ENCODE results near the gene EARS2. TPM values are rescaled to one million over a fixed set of nuclear protein-coding genes. Genes with fewer than 3 reads are reported as not detected.

EARS2 gene
- total RNA-seq, 2 donors from 2014 or later: 15.3 to 18.1 TPM

DNA sequence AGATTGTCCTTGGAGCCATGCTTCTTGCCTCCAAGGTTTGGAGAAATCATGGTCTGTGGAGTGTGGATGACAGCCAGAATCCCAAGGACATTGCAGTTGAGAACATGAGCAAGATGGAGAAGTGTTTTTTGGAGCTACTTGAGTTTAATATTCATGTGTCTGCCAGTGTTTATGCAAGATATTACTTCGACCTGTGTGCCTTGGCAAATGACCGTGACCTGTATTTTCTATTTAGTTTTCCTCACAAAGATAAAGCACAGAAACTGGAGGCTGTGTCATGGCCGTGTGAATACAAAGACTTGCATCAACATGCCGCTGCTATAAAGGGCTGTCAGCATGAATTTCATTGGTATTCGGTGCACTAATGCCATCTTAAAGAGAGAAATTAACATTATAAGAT, 55.9 kb downstream of the EARS2 start:
- no peak overlapping the region for H3K4me3 ChIP-seq
- H3K27ac ChIP-seq: no peak overlapping the region
- peaks cover 0 to 77% of the 10 kb centered on the region in 2 donors for H3K4me1 ChIP-seq
- H3K36me3 ChIP-seq: no peaks in the 10 kb centered on the region
- no peak for DNase-seq (ENCODE audit: low spot score)
- no peaks in the 10 kb centered on the region for H3K27me3 ChIP-seq
- H3K9me3 ChIP-seq: no peaks in the 10 kb centered on the region
- TF ChIP-seq, protein P1, sequence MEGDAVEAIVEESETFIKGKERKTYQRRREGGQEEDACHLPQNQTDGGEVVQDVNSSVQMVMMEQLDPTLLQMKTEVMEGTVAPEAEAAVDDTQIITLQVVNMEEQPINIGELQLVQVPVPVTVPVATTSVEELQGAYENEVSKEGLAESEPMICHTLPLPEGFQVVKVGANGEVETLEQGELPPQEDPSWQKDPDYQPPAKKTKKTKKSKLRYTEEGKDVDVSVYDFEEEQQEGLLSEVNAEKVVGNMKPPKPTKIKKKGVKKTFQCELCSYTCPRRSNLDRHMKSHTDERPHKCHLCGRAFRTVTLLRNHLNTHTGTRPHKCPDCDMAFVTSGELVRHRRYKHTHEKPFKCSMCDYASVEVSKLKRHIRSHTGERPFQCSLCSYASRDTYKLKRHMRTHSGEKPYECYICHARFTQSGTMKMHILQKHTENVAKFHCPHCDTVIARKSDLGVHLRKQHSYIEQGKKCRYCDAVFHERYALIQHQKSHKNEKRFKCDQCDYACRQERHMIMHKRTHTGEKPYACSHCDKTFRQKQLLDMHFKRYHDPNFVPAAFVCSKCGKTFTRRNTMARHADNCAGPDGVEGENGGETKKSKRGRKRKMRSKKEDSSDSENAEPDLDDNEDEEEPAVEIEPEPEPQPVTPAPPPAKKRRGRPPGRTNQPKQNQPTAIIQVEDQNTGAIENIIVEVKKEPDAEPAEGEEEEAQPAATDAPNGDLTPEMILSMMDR (IDR thresholded peaks at IDR 0.05): no peak

DNA sequence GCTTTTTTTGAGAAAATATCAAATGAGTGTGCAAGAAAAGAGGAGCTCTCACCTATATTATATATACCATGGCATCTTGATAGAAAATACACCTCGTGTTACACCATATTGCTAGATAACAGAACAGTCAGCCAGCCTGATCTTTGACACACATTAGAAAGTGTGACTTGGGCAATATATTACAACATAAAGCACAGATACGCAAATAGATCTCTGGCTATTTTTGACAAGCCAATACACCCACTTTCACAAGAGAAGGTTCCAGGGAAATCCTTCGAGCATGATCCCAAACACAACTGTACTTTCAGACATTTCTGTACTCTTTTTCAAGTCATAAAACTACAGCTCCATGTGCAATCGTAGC, 56.3 kb downstream of the EARS2 start:
- TF ChIP-seq, protein P1 (IDR thresholded peaks at IDR 0.05): no peak

DNA sequence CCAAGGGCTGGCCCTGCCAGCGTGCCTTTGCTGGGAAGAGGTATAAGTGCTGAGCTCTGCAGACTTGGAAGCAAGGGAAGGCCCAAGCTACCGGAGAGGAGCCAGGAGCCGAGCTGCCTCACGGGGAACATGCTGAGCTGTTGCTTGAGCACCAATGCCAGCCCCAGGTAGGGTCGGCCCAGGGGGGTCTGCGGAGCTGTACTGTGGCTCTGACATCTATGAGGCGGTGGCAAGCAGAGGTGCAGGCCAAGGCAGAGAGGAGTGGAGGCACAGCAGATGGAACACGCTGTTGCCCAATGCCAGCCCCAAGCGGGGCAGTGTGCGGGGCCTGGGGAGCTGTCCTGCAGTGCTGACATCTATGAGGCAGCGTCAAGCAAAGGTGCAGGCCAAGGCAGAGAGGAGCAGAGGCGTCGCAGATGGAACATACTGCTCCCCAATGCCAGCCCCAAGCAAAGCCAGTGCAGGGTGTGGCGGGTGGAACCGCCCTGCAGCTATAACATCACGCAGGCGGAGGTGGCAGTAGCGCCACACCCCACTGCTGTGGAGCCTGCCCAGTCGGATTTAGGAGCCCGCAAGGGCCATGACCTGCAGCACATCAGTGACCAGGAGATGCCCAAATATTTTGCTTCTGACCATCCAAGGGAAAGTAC, 56.8 kb downstream of the EARS2 start:
- TF ChIP-seq, protein P1 (IDR thresholded peaks at IDR 0.05): no peak
- H3K27ac ChIP-seq: no peak overlapping the region
- H3K4me3 ChIP-seq: no peak overlapping the region
- no peak for DNase-seq (ENCODE audit: low spot score)
- no peaks in the 10 kb centered on the region for H3K9me3 ChIP-seq
- no peaks in the 10 kb centered on the region for H3K27me3 ChIP-seq
- peaks cover 0 to 69% of the 10 kb centered on the region in 2 donors for H3K4me1 ChIP-seq
- peaks cover 5% of the 10 kb centered on the region for H3K36me3 ChIP-seq

More for the DNA sequence above, 56.3 kb downstream of the EARS2 start:
- Histone ChIP-seq H3K4me1 (peaks cover 0 to 74% of the 10 kb centered on the region in 2 donors), H3K36me3 (peaks cover under 1% of the 10 kb centered on the region), H3K4me3 (no peak overlapping the region), H3K27ac (no peak overlapping the region), H3K9me3 (no peaks in the 10 kb centered on the region), H3K27me3 (no peaks in the 10 kb centered on the region)
- DNase-seq (ENCODE audit: low spot score): no peak

DNA sequence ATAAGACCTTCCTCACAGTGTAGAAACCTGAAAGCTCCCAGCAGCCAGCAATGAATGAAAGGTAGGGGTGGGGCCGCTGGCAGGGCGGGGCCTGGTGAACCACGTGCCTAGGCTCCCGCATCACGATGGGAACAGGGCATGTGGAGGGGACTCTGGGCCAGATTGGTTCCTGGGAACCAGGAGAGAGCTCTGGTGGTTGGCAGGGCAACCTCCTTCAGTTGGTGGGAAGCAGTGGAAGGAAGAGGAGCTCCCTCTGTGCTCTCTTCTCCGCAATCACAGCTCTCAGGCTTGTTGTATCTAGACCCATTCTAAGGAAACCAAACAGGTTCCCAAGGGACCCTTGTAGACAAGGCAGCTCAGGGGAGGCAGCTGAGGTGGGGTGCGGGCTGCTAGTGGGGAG, 57.3 kb downstream of the EARS2 start:
- no peaks in the 10 kb centered on the region for H3K9me3 ChIP-seq
- no peak for DNase-seq (ENCODE audit: low spot score)
- no peaks in the 10 kb centered on the region for H3K27me3 ChIP-seq
- no peak overlapping the region for H3K27ac ChIP-seq
- no peak overlapping the region for H3K4me3 ChIP-seq
- peaks cover 11% of the 10 kb centered on the region for H3K36me3 ChIP-seq
- TF ChIP-seq, protein P1 (IDR thresholded peaks at IDR 0.05): no peak
- peaks cover 0 to 64% of the 10 kb centered on the region in 2 donors for H3K4me1 ChIP-seq

DNA sequence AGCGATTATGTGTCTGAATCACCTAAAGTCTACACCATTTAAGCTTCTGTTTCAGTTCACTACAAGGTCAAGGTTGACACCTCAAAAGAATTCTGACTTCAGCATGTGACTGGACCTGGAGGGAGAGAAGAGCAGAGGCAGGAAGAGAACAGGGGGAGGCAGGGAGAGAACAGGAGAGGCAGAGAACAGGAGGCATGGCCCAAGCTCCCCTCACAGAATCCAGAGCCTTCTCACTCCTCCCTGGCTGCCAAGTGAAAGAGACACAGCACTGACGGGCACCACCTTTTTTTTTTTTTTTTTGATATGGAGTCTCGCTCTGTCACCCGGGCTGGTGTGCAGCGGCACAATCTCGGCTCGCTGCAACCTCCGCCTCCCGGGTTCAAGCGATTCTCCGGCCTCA, 58.3 kb downstream of the EARS2 start:
- no peaks in the 10 kb centered on the region for H3K27me3 ChIP-seq
- H3K4me3 ChIP-seq: no peak overlapping the region
- DNase-seq (ENCODE audit: low spot score): no peak
- H3K36me3 ChIP-seq: peaks cover 20% of the 10 kb centered on the region
- TF ChIP-seq, protein P1 (IDR thresholded peaks at IDR 0.05): no peak
- no peaks in the 10 kb centered on the region for H3K9me3 ChIP-seq
- peak overlapping the region; percentile 19 to 66 for H3K27ac ChIP-seq
- H3K4me1 ChIP-seq: peaks cover 0 to 54% of the 10 kb centered on the region in 2 donors

DNA sequence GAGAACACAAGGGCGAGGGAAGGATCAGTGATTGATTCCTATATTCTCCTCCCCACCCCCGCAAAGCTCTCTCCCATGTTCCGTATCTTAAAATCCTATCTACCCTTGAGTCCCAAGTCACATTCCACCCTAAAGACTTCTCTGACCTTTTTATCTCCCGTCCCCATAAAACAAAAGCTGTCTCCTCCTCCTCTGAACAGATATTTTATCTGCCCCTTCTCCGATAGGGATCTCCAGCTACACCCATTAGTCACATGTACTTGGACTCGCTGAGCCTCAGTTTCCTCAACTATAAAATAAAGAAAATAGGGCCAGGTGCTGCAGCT, 59.6 kb downstream of the EARS2 start:
- TF ChIP-seq, protein P1 (IDR thresholded peaks at IDR 0.05): no peak
- Histone ChIP-seq H3K9me3 (no peaks in the 10 kb centered on the region), H3K27ac (peak overlapping the region; percentile 66 to 69), H3K4me1 (peaks cover 0 to 47% of the 10 kb centered on the region in 2 donors), H3K27me3 (no peaks in the 10 kb centered on the region), H3K36me3 (peaks cover 34% of the 10 kb centered on the region), H3K4me3 (no peak overlapping the region)
- no peak for DNase-seq (ENCODE audit: low spot score)
